ENCODE results near the gene COPZ1. TPM values are rescaled to one million over a fixed set of nuclear protein-coding genes. Genes with fewer than 3 reads are reported as not detected.
"Not testable (repeated sequence)": the region's sequence is repeated elsewhere in the genome, so short reads cannot be mapped to it uniquely, and the experiment has no call there.

COPZ1 gene
- polyA plus RNA-seq, 1 donor, result 225 TPM

DNA sequence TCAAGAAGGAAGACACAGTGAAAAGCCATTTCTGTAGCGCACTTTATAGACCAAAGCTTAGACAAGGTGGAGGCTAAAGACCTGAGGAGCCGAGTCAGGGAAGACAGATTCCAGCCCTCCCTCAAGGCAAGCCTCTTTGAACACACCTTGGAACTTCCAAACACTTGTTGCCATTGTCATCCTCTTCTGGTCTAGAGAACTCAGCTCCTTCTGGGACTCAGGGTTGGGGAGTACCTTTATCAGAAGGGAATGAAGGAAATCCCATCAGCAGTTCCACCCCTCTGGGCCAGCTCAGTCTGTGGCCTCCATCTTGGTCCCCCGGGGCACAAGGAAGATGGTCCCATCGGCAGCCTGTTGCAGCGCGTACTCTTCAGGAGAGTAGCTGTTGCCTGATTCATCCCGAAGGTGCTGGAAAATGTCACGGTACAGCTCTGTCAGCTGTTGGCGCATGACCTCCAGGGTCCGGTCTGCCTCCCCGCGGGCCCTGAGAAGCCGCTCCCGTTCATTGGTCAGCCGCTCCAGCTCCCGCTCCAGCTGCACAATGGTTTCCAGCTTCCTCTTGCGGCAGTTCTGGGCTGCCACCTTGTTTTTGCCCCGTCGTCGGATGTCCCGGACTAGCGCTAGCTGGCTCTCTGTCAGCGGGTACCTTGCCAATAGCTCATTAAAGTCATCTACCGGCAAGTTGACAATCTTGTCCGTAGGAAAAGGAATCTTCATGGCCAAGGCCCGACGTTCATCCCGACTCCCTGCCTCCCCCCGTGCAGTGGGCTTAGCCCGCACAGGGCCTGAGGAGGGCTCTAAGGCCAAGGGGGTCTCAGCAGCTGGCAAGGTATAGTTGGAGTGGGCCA lies 32.6 kb upstream of the COPZ1 start:
- no peak for DNase-seq

DNA sequence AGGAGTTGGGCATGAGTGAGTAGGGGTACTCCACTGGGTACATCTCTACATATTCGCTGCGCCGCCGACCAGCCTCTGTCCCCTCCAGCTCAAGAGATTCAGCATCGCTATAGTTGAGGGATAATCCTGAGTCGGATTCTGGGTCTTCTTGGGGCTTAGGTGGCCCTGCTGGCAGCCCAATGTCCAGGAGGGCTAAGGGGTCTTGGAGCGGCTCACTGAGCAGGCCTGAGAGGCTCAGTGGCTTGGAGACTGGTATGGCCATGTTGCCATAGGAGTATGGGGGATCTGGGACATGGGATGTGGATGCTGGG lies 32.0 kb upstream of the COPZ1 start:
- no peak for DNase-seq

DNA sequence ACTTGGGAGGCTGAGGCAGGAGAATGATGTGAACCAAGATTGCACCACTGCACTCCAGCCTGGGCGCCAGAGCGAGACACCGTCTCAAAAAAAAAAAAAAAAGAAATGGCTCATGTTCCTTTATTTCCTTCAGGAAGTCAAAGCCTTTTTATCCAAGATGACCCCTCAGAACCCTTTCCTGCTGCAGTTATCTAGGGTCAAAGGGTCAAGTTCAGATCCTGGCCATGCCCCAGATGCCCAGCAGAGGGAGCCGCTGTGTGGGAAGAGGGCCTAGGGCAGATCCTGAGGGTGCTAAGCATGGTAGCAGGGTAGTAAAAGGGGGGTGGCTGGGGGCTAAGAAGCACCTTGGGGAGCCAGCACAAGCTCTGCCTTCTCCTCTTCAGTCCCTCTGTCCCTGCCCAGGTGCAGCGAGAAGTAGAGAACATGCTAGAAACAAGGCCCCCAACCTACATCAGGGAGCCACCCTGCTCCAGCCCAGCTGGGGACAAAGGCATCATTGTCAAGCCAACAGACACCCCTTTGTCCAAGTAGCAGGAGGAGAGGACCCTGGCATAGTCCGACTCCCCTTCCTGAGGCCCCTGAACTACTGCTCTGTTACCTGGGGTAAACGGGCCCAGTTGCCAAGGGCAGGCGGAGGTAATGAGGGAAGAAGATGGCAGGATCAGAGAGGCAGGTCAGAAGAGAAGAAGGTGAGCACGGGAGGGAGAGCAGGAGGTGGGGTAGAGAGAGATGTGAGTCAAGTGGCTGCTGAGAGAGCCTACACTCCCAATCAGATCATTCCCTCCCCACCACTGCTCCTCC lies 30.6 kb upstream of the COPZ1 start:
- DNase-seq, result no peak

DNA sequence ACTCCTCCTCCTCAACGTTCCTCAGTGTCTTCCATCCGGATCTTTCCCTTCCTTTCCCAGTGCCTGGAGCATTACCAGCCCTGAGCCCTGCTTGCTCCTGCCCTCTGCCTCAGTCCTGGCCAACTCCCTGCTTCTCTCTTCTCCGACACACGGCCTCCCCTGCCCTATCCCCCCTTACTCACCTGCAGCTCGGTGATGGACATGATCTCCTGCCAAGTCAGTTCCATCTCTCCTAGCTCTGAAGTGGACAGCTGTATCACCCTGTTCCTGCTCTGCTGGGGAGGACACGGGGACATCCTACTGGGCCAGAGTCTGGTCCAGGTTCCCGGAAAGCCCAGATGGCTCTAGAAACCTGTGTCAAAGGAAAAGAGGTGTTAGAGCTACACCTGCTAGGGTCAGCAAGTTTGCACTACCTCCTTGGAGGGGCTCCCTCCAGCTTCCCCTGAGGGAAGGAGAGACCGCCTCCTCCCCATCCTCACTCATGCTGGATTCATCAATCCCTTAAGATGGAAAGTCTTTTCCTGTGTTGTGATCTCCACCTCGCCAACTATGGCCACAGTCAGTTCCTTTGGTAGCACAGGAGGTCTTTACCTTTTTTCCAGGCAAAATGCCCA lies 29.9 kb upstream of the COPZ1 start:
- DNase-seq, result no peak

DNA sequence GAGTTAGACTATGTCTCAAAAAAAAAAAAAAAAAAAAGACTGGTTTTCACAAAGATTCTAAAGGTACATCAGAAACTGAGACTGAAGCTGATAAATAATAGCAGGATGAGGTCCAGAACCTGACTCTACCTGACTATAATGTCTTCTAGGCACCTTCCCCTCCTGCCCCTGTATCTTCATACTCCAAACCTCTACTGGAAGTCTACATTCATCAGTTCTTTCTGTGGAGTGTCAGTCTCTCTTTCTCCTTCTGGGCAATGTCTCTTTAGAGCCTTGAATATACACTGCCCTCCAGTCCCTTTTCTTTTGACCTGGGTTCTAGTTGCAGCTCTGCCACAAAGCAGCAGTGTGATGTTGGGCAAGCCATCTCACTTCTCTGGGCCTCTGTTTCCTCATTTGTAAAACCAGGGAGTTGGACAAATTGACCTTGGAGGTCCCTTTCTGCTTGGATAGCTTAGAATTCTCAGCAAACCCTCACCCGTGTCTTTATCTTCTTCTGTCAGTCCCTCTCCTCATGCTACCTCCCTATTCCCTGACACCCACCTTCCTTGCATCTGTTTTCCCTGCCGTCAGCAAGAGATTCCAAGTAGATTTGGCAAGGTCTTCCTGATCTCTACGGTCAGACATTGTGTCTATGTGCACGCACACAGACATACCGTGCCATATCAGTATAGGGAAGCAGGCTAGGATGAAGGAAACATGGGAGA lies 28.4 kb upstream of the COPZ1 start:
- DNase-seq, result no peak

DNA sequence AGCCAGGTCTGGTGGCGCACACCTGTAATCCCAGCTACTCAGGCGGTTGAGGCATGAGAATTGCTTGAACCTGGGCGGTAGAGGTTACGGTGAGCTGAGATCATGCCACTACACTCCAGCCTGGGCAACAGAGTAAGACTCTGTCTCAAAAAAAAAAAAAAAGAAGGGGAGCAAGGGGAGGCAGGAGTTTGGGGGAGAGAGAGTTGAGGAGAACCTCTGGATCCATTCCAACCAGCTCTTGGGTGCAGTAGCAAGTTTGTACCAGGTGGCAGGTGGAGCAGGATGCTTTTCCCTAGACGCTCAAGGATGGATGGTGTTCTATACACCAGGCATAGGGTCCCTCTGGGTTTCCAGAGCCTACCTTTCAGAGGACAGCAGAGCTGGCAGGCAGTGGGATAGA lies 26.0 kb upstream of the COPZ1 start:
- DNase-seq, result no peak

DNA sequence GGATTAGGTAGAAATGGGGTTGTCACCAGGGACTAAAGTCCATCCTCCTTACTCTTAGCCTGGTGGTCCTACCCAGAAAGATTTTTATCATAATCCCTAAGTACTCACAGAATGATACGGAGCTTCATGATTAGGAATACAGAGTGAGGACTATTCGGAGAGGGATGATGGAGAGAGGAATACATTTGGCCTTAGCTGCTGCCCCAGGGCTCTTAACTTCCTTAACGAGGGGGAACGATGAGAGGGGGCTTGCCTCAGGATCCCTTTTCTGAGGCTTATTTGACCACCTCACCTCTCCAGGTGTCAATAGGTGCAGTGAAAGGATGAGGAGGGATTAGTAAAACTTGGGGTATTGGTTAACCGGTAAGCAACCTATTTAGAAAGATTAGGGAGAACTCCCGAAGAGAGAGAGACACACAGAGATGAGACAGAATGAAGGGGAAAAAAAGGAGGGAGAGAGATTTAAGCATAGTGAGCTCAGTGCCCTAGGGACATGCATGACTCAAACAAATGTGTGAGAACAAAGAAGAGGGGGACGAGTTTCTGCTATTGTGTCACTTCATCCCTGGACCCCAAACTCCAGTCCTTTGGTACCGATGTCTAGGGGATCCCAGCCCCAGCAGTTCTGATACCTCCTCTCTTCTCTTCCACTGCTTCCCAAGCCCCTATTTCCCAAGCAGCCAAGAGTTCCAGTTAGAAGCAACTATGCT lies 25.3 kb upstream of the COPZ1 start:
- no peak for DNase-seq

DNA sequence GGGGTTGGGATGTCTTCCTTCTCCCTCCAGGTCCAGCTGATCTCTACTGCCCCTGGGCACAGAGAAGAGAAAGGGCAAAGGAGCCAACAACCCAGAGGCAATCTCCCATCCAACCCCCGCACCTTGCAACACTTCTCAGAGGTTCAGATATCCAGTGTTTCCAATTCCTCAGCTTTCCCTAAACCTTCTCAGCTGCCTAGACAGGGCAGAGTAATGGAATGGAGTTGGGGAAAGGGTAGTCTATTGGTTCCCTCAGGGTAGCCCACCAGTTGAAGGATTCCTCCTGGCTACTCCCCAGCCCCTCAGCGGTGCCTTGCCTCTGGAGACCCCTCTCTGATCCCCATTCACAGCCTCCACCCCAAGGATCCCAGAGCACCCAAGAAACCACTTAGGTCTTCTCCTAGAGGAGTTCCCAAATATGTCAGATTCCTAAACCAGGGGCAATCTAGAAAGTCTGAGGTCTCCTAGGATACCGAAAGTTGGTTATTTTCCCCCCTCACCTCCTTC lies 24.7 kb upstream of the COPZ1 start:
- DNase-seq, result no peak

DNA sequence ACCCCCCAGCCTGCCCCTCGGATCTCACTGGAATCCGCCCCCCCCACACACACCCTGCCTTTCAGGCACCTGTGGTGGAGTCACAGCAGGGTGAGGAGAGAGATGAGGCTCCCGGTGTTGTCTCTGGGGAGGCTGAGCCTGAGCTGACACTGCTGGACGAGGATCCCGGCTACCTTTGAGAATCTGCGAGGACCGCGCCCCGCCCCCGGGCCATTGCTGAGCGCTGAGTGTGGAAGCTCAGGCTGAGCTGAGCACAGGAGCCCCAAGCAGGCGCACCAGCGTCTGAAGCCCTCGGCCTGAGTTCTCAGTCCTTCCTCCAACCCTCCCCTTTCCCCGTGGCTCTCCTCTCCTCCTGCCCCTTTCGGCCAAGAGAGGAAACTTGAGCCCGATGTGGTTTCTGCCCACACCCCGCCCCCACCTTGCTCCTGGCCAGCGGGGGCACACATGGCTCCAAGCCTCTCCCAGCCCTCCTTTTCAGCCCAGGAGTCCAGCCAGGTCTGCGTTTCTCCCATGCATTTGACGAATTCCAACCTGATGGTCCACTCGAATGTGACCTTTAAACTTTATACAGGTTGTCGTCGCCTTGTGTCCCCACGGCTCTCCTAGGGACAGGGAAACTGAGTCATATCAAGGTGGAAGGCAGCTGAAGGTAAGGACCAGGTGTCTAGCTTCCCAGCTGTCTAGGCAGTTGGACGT lies 24.1 kb upstream of the COPZ1 start, which contains the start of gene NFE2:
Gene NFE2, minus strand, starts transcription at position 284 of the 696 bp plus-strand sequence. CDS start 5,767 bp downstream, outside the sequence.
- DNase-seq, result peak; percentile 81

DNA sequence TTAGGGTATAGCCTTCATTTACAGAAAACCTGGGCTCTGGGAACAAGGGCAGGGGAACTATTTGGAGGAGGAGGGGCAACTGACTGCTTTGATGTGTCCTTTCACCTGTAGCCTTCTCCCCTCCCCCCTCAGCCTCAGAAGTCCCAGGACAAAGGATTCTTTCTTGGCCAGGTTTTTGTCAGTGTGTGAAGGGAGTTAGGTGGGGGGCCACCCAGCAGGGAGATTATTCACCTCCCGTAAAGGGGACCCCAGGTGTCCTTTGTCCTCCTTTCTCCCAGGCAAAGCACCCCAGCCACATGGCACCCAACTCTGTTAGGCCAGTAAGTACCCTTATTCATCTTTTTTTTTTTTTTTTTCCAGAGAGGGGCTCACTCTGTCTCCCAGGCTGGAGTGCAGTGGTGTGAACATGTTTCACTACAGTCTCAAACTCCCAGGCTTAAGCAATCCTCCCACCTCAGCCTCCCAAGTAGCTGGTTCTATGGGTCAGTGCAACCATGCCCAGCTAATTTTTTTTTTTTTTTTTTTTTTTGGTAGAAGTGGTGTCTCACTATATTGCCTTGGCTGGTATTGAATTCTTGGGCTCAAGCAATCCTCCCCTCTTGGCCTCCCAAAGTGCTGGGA lies 23.4 kb upstream of the COPZ1 start:
- DNase-seq, result no peak

DNA sequence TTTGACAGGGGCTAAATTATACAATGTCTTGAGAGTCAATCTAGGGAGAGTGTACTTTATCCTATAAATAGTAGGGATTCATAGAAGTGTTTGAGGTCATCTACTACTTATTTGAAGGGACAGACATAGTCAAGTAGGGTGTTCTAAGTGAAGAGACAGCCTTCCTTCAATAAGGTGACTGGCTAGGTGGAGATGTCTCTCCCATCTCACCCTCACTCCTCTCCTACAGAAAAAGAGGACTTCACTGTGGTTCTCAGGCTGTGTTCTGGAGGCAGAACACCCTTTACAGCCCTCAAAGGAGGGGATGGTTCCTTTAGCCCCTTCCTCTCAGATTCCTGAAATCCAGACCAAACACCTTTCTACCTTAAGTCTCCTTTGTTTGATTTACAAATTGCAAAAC lies 21.3 kb upstream of the COPZ1 start:
- DNase-seq, result no peak

DNA sequence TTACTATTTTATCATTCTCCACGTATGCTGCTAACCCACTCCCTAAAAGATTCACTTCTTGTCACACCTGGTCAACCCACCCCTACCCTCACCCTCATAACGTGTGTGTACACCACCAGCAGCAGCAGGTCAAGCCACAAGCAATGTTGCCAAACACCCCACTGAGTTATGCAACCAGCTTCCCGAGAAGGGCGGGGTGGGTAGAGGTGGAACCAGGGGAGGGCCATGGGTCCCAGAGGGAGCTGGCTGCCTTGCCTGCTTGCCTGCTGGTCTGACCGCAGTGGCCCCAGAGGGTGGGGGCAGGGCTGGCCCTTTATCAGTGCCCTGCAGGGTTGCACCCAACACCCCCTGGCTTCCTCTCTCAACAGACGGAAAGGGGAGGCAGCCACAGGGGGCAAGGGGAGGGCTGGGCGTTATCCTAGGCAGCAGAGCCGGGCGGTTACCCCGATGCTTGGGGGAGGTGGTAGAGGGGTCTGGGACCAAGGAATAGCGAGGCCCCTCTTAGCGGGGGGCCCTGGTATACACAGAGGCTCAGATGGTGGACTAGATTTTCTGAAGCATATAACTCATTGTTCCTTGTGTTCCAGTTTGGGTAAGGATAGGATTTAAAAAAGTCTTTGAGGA lies 20.6 kb upstream of the COPZ1 start:
- no peak for DNase-seq

DNA sequence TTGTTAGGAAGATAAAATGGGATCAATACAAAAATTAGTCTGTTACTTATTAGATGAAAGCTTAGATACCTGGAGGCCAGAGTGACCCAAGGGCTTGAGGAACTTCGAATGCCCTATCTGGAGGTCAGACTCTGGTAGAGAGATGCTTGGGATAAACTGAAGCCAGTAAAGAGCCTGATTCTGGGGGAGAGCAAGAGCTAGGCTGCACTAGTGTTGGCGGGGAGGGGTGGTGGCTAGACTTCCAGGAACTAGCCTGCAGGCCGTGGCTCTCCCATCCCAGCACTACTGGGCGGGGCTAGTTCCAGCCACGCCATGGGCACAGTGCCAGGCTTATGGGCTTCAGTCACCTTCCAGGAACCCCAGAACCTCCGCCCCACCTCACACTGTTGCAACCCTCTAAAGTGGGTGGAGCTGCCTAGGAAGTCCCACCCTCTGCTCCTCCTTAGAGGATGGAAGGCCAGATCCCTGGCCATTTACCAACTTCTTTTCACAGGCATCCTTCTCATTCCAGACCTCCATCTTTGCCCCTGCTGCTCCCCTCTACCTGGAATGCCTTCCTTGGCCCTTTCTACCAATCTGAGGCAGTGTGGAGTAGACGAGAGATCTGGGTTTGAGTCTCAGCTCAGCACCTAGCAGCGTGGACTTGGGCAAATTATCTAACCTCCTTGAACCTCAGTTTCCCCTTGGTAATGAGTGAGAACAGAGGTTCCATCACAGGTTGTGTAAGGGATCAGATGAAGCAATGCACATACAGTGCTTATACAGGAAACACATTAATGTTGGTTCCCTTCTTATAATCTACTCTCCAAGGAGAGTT lies 17.8 kb upstream of the COPZ1 start:
- DNase-seq, result no peak

DNA sequence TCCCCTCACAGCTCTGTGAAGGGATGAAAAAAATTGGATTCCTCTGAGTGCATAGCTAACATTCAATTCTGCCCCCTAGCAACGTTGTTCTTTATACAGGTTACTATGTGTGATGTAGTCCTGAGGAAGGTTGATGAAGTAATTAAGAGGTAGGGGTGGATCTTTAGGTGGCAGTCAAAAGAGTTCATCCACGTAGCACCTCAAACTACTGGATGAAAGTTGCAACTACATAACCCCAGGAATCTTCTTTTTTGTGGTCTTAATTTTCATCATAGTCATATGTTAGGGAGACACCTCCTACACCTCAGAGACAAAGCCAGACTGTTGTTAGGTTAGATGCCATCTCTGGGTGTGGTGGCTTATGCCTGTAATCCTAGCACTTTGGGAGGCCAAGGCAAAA lies 13.9 kb upstream of the COPZ1 start:
- DNase-seq, result no peak

DNA sequence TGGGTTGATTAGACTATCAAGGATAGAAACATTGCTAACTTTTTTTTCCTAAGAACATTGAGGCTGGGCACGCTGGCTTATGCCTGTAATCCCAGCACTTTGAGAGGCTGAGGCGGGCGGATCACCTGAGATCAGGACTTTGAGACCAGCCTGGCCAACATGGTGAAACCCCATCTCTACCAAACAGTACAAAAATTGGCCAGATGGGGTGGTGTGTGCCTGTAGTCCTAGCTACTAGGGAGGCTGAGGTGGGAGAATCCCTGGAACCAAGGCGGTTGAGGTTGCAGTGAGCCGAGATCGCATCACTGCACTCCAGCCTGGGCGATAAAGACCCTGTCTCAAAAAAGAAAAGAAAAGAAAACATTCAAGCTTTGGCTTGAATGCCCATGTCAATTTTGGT lies 12.6 kb upstream of the COPZ1 start:
- DNase-seq, result not testable (repeated sequence)

DNA sequence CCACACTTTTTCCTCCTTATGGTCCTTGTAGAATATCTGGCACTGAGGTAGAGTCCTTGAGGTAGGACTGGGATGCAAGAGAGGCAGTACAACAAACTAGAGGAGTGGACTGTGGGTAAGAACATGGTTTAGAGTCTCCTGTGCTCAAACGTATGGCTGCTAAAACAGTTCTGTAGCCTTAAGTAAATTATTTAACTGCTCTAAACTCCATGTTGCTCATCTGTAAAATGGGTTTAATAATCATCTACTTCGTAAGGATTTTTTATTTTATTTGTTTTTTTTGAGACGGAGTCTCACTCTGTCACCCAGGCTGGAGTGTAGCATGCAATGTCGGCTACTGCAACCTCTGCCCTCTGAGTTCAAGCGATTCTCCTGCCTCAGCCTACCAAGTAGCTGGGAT lies 3.6 kb upstream of the COPZ1 start:
- DNase-seq, result no peak

DNA sequence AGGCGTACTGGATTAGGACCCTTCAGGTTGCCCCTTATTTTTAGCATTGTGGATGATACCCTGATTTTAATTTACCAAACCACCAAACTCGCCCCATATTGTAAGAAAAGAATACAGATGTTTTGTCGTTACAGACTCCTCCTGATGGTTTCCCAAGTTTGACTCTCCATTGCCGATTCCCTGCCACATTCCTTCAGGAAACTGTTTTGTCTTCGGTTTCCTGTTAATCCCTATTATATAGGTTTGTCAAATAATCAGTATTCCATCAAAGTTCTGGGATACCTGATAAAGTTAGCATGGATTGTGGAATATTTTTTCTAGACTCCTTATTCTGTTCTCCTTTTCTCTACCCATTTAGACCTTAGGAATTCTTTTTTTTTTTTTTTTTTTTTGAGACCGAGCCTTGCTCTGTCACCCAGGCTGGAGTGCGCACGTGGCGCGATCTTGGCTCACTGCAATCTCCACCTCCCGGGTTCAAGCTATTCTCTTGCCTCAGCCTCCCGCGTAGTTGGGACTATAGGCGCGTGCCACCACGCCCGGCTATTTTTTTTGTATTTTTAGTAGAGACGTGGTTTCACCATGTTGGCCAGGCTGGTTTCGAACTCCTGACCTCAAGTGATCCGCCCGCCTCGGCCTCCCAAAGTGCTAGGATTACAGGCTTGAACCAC lies 645 bp downstream of the COPZ1 start:
- DNase-seq, result not testable (repeated sequence)

DNA sequence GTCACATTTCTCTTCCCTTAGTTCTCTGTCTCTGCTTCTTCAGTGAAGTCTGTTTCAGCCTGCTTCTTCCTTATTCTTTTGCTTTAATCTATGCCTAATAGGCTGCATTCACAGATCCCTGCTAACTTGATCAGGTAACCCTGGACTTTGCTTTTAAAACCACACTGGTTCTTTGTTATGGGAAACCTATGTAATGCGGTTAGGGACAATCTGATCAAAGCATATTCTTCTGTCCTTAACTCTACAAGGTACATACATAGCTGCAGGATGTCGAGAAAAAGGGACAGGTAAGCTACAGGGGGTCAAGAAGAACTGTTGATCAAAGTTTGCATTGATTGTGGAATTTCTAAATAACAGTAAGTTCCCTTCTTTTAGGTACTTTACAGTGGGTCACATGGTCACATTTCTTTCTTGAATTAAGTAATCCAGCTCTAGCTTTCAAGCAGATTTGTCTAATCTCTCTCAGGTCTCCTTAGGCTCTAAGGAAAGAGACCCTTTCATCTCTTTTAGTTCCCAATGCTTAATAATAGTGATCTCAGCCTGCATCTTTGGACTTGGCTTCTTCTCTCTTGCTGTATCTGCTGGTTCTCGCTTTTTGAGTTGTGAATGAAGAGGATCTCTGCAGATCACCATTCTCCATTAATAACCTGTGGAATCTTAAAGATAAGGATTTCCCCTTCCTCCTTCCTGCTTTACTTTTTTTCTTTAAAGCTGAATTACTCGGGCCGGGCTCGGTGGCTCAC lies 3.8 kb downstream of the COPZ1 start:
- no peak for DNase-seq
